Breast epithelium (tissue), 4 donors: ENCODE data around the gene FBXO46. TPM values are rescaled to one million over a fixed set of nuclear protein-coding genes. Genes with fewer than 3 reads are reported as not detected.

Experiments
- DNase-seq, 2 donors: peaks; one replicate each; pipeline ENCODE4 v3.0.0-alpha.2; 2019; ENCODE audit warnings: low spot score in 2 of 2
- H3K27ac ChIP-seq, 2 donors: fragments of 200-600 bp; sonication (generic) in 1 of 2; one replicate each; pipeline ENCODE4 v1.5.1; 2016 to 2019; ENCODE audit warnings: mild to moderate bottlenecking in 1 of 2
- H3K27me3 ChIP-seq, 2 donors: fragments of 200-600 bp; sonication (generic) in 1 of 2; one replicate each; pipeline versions ENCODE4 v1.5.1 to v1.6.0; 2017 to 2019; ENCODE audit warnings: control low read depth in 1 of 2, mild to moderate bottlenecking in 1 of 2
- H3K36me3 ChIP-seq: fragments of 200-600 bp; one replicate; pipeline ENCODE4 v1.5.1; 2019
- H3K4me1 ChIP-seq, 2 donors: fragments of 200-600 bp; sonication (generic); one replicate each; pipeline ENCODE4 v1.5.1; 2016 to 2019; ENCODE audit warnings: control low read depth in 1 of 2
- H3K4me3 ChIP-seq, 3 donors: fragments of 200-600 bp; sonication (generic); 1 replicate in 2 of 3; 2 replicates in 1 of 3; pipeline ENCODE4 v1.5.1; 2016 to 2019; ENCODE audit warnings: mild to moderate bottlenecking in 3 of 3, moderate library complexity in 2 of 3
- H3K9me3 ChIP-seq, 2 donors: fragments of 200-600 bp; sonication (generic) in 1 of 2; one replicate each; pipeline ENCODE4 v1.5.1; 2016 to 2019; ENCODE audit warnings: control low read depth in 1 of 2
- CTCF ChIP-seq, 3 donors: fragments of 450-650 bp; IDR thresholded peaks; one replicate each; pipeline ENCODE4 v1.5.1; 2016 to 2017; ENCODE audit warnings: antibody characterized with exemption in 3 of 3, mild to moderate bottlenecking in 3 of 3, moderate library complexity in 3 of 3
- POLR2A ChIP-seq: fragments of 450-650 bp; IDR thresholded peaks from one replicate; pipeline ENCODE4 v1.6.1; 2016; ENCODE audit warnings: antibody characterized with exemption, mild to moderate bottlenecking, moderate library complexity
- POLR2AphosphoS5 ChIP-seq, 3 donors: sonication (generic); formaldehyde crosslinking; IDR thresholded peaks; one replicate each; pipeline ENCODE4 v1.6.1; 2017; ENCODE audit warnings: antibody characterized with exemption in 3 of 3
- intact Hi-C: fragments of 100-400 bp; cut with DNase I; formaldehyde crosslinking; loops from one replicate; pipeline ENCODE4 v1.15.1; 2023; ENCODE audit warnings: low total_unique reads
- total RNA-seq, 3 donors: library from RNA; depleted of rRNA; stranded (reverse); fragments of >200 nt; gene quantifications; one replicate each; pipeline ENCODE4 v1.1.0, GENCODE V29; 2016

FBXO46 gene
- total RNA-seq, 3 donors from 2014 or later, result 8.0 to 15.1 (median 13.8) TPM

- no peak for DNase-seq
- H3K27ac ChIP-seq, result peak overlapping the region in 1 of 2 donors; percentile 98
These were observed 32.4 kb upstream of the FBXO46 start for GRCh38 chr19:45762870-45763631.

GRCh38 chr19:45761714-45762113 is 31.0 kb upstream of the FBXO46 start:
- no peak for DNase-seq
- Histone ChIP-seq H3K36me3 (no peaks in the 10 kb centered on the region), H3K4me3 (no peak overlapping the region), H3K9me3 (no peaks in the 10 kb centered on the region), H3K27me3 (no peaks in the 10 kb centered on the region), H3K4me1 (peaks cover 6 to 12% of the 10 kb centered on the region in 2 donors), H3K27ac (no peak overlapping the region)
- intact Hi-C loops, result no loop called here
- TF ChIP-seq POLR2AphosphoS5 (IDR thresholded peaks at IDR 0.05), result no peak
- TF ChIP-seq POLR2A, result no peak
- no peak for TF ChIP-seq CTCF (IDR thresholded peaks at IDR 0.05)

More at GRCh38 chr19:45762870-45763631, 32.4 kb upstream of the FBXO46 start:
- H3K4me3 ChIP-seq, result no peak overlapping the region
- intact Hi-C loops, result no loop called here
- H3K36me3 ChIP-seq, result no peaks in the 10 kb centered on the region
- H3K4me1 ChIP-seq, result peaks cover 6 to 14% of the 10 kb centered on the region in 2 donors
- H3K9me3 ChIP-seq, result no peaks in the 10 kb centered on the region
- no peak for TF ChIP-seq CTCF (IDR thresholded peaks at IDR 0.05)
- TF ChIP-seq POLR2AphosphoS5 (IDR thresholded peaks at IDR 0.05), result no peak
- no peak for TF ChIP-seq POLR2A
- H3K27me3 ChIP-seq, result no peaks in the 10 kb centered on the region

- Histone ChIP-seq H3K36me3 (no peaks in the 10 kb centered on the region), H3K4me1 (no peaks in the 10 kb centered on the region), H3K27ac (no peak overlapping the region), H3K27me3 (no peaks in the 10 kb centered on the region), H3K4me3 (no peak overlapping the region), H3K9me3 (no peaks in the 10 kb centered on the region)
- no peak for TF ChIP-seq POLR2A
- TF ChIP-seq POLR2AphosphoS5 (IDR thresholded peaks at IDR 0.05), result no peak
- TF ChIP-seq CTCF (IDR thresholded peaks at IDR 0.05), result no peak
- intact Hi-C loops, result no loop called here
- no peak for DNase-seq
These were observed 28.2 kb upstream of the FBXO46 start for GRCh38 chr19:45758921-45759320.

- TF ChIP-seq POLR2A (no peak), CTCF (IDR thresholded peaks at IDR 0.05) (no peak), POLR2AphosphoS5 (IDR thresholded peaks at IDR 0.05) (no peak)
These were observed 27.0 kb upstream of the FBXO46 start for GRCh38 chr19:45757695-45758094.

GRCh38 chr19:45754323-45754722 is 23.6 kb upstream of the FBXO46 start:
- DNase-seq, result no peak
- Histone ChIP-seq H3K36me3 (no peaks in the 10 kb centered on the region), H3K4me1 (no peaks in the 10 kb centered on the region), H3K27me3 (no peaks in the 10 kb centered on the region), H3K4me3 (no peak overlapping the region), H3K9me3 (no peaks in the 10 kb centered on the region), H3K27ac (no peak overlapping the region)
- no peak for TF ChIP-seq POLR2AphosphoS5 (IDR thresholded peaks at IDR 0.05)
- TF ChIP-seq POLR2A, result no peak
- no peak for TF ChIP-seq CTCF (IDR thresholded peaks at IDR 0.05)
- intact Hi-C loops, result no loop called here

More at GRCh38 chr19:45757695-45758094, 27.0 kb upstream of the FBXO46 start:
- no peak for DNase-seq
- Histone ChIP-seq H3K4me1 (no peaks in the 10 kb centered on the region), H3K27ac (no peak overlapping the region), H3K27me3 (no peaks in the 10 kb centered on the region), H3K9me3 (no peaks in the 10 kb centered on the region), H3K4me3 (no peak overlapping the region), H3K36me3 (no peaks in the 10 kb centered on the region)
- intact Hi-C loops, result no loop called here
